HG03095 (cell line): ENCODE measurements around the gene NSUN7.

Source experiments
- ATAC-seq: cut with Tn5 transposase; IDR thresholded peaks from one replicate; pipeline ENCODE4 v1.9.1; 2021; ENCODE audit warnings: moderate library complexity; ENCODE audit not compliant: unreplicated experiment

The NSUN7 gene

DNA sequence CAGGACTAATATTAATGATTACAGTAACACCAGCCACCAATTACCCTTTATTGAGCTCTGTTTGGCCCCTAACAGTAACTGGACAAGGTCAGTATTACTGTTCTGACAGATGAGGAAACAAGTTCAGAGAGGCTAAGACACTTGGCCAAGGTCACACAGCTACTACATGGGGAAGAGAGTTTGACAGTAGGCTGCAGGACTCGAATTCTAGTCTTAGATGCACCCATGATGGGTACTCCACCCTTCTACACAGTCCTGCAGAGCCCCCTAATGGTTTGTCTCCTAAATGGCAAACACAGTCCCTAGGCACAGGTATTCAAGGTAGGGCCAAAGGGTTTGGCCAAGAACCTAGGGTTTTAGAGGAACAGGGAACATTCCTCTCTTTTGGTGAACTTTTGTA is 93.9 kb downstream of the NSUN7 start:
- no peak for ATAC-seq

DNA sequence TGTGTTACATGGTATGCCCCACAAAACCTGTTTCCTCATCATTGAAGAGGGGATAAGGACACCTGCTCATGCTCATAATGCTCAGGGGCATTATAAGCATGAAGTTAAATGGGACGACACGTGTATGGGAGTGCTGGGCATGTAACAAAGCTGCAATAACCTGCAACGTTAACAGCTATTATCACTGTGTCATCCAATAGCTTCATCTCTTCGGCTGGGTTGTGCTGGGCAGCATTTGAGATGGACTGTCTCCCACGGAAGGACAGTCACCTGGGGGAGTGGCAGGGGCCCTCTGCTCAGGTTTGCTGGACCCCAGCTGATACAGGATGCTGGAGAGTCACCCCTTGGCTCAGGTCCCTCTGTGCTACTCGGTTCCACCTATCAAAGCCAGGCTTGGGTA is 94.5 kb downstream of the NSUN7 start:
- ATAC-seq = no peak

GRCh38 chr4:40845154-40845835 is 95.5 kb downstream of the NSUN7 start:
- ATAC-seq = no peak

GRCh38 chr4:40846532-40846931 is 96.8 kb downstream of the NSUN7 start:
- ATAC-seq = no peak

DNA sequence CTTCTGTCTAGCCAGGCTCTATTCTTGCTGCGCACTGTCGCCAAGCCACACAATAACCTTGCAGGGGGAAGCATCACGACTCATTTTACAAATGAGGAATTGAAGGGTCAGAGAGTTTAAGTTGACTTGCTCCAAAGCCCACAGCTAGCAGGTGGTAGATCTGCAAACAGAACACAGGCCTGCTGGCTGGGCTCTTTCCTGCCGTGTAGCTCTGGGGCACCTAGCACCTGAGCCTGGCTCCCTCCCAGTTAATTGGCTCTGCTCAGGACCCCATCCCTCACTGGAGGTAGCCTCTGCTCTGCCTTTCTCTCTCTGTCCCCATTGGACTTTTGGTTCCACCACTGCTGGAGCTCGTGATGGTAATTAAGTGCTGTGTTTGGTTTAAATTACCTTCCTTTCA is 98.5 kb downstream of the NSUN7 start:
- ATAC-seq = no peak

DNA sequence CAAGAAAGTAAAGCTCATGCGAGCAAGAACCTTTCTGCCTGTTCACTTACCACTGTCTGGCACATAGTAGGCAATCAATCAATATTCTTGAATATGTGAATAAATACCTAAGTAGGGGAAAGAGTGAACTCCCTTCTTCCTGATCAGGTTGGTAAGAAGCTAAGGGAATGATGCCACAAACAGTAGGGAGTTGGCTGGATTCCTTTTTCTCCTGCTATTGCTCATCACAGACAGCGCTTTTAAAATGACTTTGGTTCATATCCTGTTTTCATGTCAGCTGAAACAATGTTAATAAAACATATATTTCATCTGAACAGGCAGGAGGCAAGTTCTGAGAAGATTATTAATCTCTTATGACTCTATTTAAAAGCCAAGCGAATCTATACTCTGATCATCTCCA is 99.2 kb downstream of the NSUN7 start:
- ATAC-seq = no peak

- no peak for ATAC-seq
Measured at GRCh38 chr4:40850496-40850895, 100.7 kb downstream of the NSUN7 start.

DNA sequence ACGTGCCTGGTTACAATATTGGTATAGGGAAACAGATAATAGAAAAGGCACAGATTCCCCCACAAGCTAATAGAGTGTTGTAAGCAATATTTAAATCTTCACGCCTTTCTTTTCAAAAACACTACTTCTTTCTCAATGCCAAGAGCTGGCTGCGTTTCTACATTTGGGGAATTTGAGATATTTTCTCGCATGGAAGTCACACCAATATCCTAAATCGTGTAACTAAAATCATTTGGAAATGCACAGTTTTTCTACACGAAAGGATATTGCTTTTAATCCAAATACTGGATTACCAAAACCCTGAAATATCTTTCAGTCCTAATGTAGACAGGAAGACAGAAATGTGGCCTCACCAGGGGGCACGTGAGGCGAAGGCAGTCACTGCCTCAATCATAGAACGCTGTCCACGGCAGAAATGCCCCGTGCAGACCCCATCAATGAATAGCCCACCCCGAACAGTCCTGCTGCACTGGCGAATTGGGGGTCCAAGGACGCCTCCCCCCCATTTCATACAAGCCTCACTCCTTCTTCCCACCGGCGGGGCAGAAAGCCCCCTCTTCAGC is 106.6 kb downstream of the NSUN7 start:
- ATAC-seq = no peak

DNA sequence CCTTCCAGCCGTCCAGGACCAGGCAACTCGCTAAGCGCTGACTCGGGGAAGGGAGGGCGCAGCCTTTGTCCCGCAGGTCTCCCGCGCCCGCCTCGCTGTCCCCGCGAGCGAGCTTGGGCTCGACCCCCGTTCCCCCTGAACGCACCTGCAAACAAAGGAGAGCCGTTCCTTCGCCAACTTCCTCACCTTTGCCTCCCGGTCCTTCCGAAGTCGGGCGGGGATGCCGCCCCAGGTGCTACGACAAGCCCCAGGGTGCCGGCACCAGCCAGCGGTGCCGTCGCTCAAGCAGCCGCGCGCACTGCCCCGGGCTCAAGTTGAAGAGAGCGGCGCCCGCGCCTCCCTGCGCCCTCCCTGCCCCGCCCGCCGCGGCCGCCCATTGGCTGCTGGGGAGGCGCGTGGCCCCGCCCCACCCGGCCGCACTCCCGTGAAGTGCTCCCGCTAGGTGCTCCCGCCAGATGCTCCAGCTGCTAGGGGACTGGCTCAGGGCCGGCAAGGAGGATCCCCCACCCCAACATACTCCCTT is 107.1 kb downstream of the NSUN7 start:
- ATAC-seq = peak; percentile 83

GRCh38 chr4:40857956-40858355 is 108.2 kb downstream of the NSUN7 start:
- ATAC-seq = no peak

DNA sequence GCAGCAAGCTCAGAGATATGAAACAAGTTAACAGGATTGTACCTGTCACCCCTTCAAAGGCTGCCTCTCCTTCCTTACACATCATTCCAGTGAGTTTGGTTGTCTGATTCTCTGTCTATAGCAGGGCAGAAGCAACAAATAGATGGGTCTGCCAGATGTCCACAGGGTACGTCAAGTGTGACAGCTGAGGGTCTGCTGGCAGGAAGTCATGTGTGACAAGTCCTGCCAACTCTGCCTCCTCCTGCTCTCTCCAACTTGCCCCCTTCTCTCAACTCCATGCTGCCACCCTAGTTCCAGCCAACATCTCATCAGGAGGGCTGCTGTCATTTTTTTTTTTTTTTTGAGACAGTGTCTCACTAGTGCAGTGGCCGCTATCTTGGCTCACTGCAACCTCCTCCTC is 109.2 kb downstream of the NSUN7 start:
- no peak for ATAC-seq
